ENCODE measurements around the gene SLC16A8. TPM values are rescaled to one million over a fixed set of nuclear protein-coding genes. Genes with fewer than 3 reads are reported as not detected.
A peak's percentile ranks its signal among the peaks of the same experiment; 100 is the strongest.

Gene SLC16A8
- total and polyA plus RNA-seq, 2 of the 13 experiments (the other 11 are each of a cell fraction or from before 2014, with no cell fraction given), result not detected

GRCh38 chr22:38051900-38052862, 31.8 kb downstream of the SLC16A8 start (continued):
- no peak for TF ChIP-seq ZNF597 (CRISPR knock-in tag; IDR thresholded peaks at IDR 0.05)
- TF ChIP-seq ZFYVE20 (CRISPR knock-in tag; IDR thresholded peaks at IDR 0.05; ENCODE audit: borderline replicate concordance, low read depth), result no peak
- TF ChIP-seq AGO1 (IDR thresholded peaks at IDR 0.05; ENCODE audit: low read depth, low read length, poor library complexity, severe bottlenecking), result peak; percentile 31
- 0 out of 2 replicates have a peak, but pooled peaks have one; percentile 29 for TF ChIP-seq CEBPG (CRISPR knock-in tag; IDR thresholded peaks at IDR 0.05)
- TF ChIP-seq CHCHD3 (CRISPR knock-in tag; IDR thresholded peaks at IDR 0.05), result no peak
- peak; percentile 44; the same call in 1 of the 2 replicates for TF ChIP-seq GMEB1 (CRISPR knock-in tag; IDR thresholded peaks at IDR 0.05; ENCODE audit: borderline replicate concordance)
- TF ChIP-seq KLF9 (CRISPR knock-in tag; IDR thresholded peaks at IDR 0.05; ENCODE audit: low read depth), result no peak
- TF ChIP-seq ZNF331 (CRISPR knock-in tag; IDR thresholded peaks at IDR 0.05), result no peak
- no peak for TF ChIP-seq ZNF773 (CRISPR knock-in tag; IDR thresholded peaks at IDR 0.05; ENCODE audit: borderline replicate concordance)
- TF ChIP-seq HMGXB3 (CRISPR knock-in tag; IDR thresholded peaks at IDR 0.05; ENCODE audit: borderline replicate concordance), result peak; percentile 41; the same call in 1 of the 2 replicates
- TF ChIP-seq MAX (IDR thresholded peaks at IDR 0.05), result peak; percentile 83
- no peak for TF ChIP-seq PAX8 (CRISPR knock-in tag; IDR thresholded peaks at IDR 0.05; ENCODE audit: borderline replicate concordance)
- TF ChIP-seq ZNF556 (CRISPR knock-in tag; IDR thresholded peaks at IDR 0.05; ENCODE audit: borderline replicate concordance), result no peak
- no peak for TF ChIP-seq ZNF337 (CRISPR knock-in tag; IDR thresholded peaks at IDR 0.05; ENCODE audit: borderline replicate concordance, low read depth)
- no peak for TF ChIP-seq ZNF776 (CRISPR knock-in tag; IDR thresholded peaks at IDR 0.05)
- TF ChIP-seq ZNF720 (CRISPR knock-in tag; IDR thresholded peaks at IDR 0.05), result no peak
- no peak for TF ChIP-seq KLF11 (CRISPR knock-in tag; IDR thresholded peaks at IDR 0.05)
- TF ChIP-seq HNF4A (CRISPR knock-in tag; IDR thresholded peaks at IDR 0.05), result no peak; the same call in 1 of the 2 replicates
- no peak for TF ChIP-seq E2F1 (CRISPR knock-in tag; IDR thresholded peaks at IDR 0.05)
- TF ChIP-seq ZNF282 (IDR thresholded peaks at IDR 0.05; ENCODE audit: partially characterized antibody), result no peak
- peak; percentile 63; the same call in 1 of the 2 replicates for TF ChIP-seq AKAP8 (CRISPR knock-in tag; IDR thresholded peaks at IDR 0.05)
